SK-N-SH treated with all-trans-retinoic acid at 6 μM for 48 hours (cell line): ENCODE results near the gene FARP1.

Source experiments
- ATAC-seq: fragments of 200-7000 bp; cut with Tn5 transposase; 3 replicates; pipeline ENCODE4 v1.9.1; 2020; ENCODE audit warnings: mild to moderate bottlenecking, moderate library complexity
- ARNTL ChIP-seq: fragments of 450-650 bp; formaldehyde crosslinking; IDR thresholded peaks from 2 replicates; pipeline ENCODE4 v1.5.0; 2020; ENCODE audit warnings: low read depth, mild to moderate bottlenecking, moderate library complexity, borderline replicate concordance
- BACH2 ChIP-seq: fragments of 250-450 bp; sonication (Bioruptor Pico); IDR thresholded peaks from 2 replicates; pipeline ENCODE4 v1.9.0; 2021; ENCODE audit warnings: mild to moderate bottlenecking, borderline replicate concordance
- CSDC2 ChIP-seq: fragments of 250-450 bp; sonication (Bioruptor Pico); IDR thresholded peaks from 2 replicates; pipeline ENCODE4 v1.5.0; 2020; ENCODE audit warnings: mild to moderate bottlenecking, moderate library complexity
- GLIS3 ChIP-seq: fragments of 250-450 bp; sonication (Bioruptor Pico); IDR thresholded peaks from 2 replicates; pipeline ENCODE4 v1.5.0; 2020; ENCODE audit warnings: mild to moderate bottlenecking, moderate library complexity
- ISL1 ChIP-seq: fragments of 250-450 bp; sonication (Bioruptor Pico); IDR thresholded peaks from 2 replicates; pipeline ENCODE4 v2.1.2; 2022; ENCODE audit warnings: mild to moderate bottlenecking, moderate library complexity
- POU6F1 ChIP-seq: fragments of 250-450 bp; sonication (Bioruptor Pico); IDR thresholded peaks from 2 replicates; pipeline ENCODE4 v1.8.0; 2021; ENCODE audit warnings: low read depth, mild to moderate bottlenecking, moderate library complexity, borderline replicate concordance
- PPARA ChIP-seq: fragments of 250-450 bp; sonication (Bioruptor Pico); IDR thresholded peaks from 2 replicates; pipeline ENCODE4 v1.5.0; 2020; ENCODE audit warnings: mild to moderate bottlenecking, borderline replicate concordance
- RARB ChIP-seq: fragments of 250-450 bp; sonication (Bioruptor Pico); IDR thresholded peaks from 2 replicates; pipeline ENCODE4 v1.8.0; 2021; ENCODE audit warnings: mild to moderate bottlenecking, moderate library complexity
- SNAI2 ChIP-seq: fragments of 250-450 bp; sonication (Bioruptor Pico); IDR thresholded peaks from 2 replicates; pipeline ENCODE4 v1.5.0; 2020; ENCODE audit warnings: mild to moderate bottlenecking, moderate library complexity
- TCF4 ChIP-seq: fragments of 250-450 bp; sonication (Bioruptor Pico); IDR thresholded peaks from 2 replicates; pipeline ENCODE4 v1.8.0; 2021; ENCODE audit warnings: mild to moderate bottlenecking, moderate library complexity, borderline replicate concordance
- TOX ChIP-seq: fragments of 250-450 bp; sonication (Bioruptor Pico); IDR thresholded peaks from 2 replicates; pipeline ENCODE4 v1.8.0; 2021; ENCODE audit warnings: mild to moderate bottlenecking, moderate library complexity, borderline replicate concordance
- TSHZ2 ChIP-seq: fragments of 250-450 bp; sonication (Bioruptor Pico); IDR thresholded peaks from 2 replicates; pipeline ENCODE4 v1.5.0; 2020; ENCODE audit warnings: mild to moderate bottlenecking, moderate library complexity
- ZC3H10 ChIP-seq: fragments of 250-450 bp; sonication (Bioruptor Pico); IDR thresholded peaks from 2 replicates; pipeline ENCODE4 v1.5.1; 2021; ENCODE audit warnings: mild to moderate bottlenecking, moderate library complexity
- ZFP3 ChIP-seq: fragments of 250-450 bp; sonication (Bioruptor Pico); IDR thresholded peaks from 2 replicates; pipeline ENCODE4 v1.5.0; 2020; ENCODE audit warnings: mild to moderate bottlenecking, moderate library complexity
- ZNF565 ChIP-seq: fragments of 450-650 bp; formaldehyde crosslinking; conservative IDR thresholded peaks from 2 replicates; pipeline ENCODE4 v1.5.0; 2020; ENCODE audit warnings: low read depth, mild to moderate bottlenecking, moderate library complexity
- ZNF70 ChIP-seq: fragments of 450-650 bp; formaldehyde crosslinking; IDR thresholded peaks from 2 replicates; pipeline ENCODE4 v1.5.0; 2020; ENCODE audit warnings: mild to moderate bottlenecking, moderate library complexity
- ZNF8 ChIP-seq: fragments of 450-650 bp; formaldehyde crosslinking; IDR thresholded peaks from 2 replicates; pipeline ENCODE4 v1.5.0; 2020; ENCODE audit warnings: mild to moderate bottlenecking, moderate library complexity
- TF ChIP-seq, protein P1 (sequence below): fragments of 250-450 bp; sonication (Bioruptor Pico); IDR thresholded peaks from 2 replicates; pipeline ENCODE4 v1.5.1; 2020; ENCODE audit warnings: low read depth, mild to moderate bottlenecking, moderate library complexity
- TF ChIP-seq, protein P2 (sequence below): fragments of 250-450 bp; sonication (Bioruptor Pico); IDR thresholded peaks from 2 replicates; pipeline ENCODE4 v1.5.1; 2021; ENCODE audit warnings: mild to moderate bottlenecking, moderate library complexity

The FARP1 gene

GRCh38 chr13:98157188-98157587, 14.3 kb downstream of the FARP1 start:
- ATAC-seq = no peak

GRCh38 chr13:98157609-98158008, 14.7 kb downstream of the FARP1 start:
- TF ChIP-seq ZNF70 (CRISPR knock-in tag) (no peak), BACH2 (CRISPR knock-in tag) (no peak), SNAI2 (CRISPR knock-in tag) (no peak), CSDC2 (no peak), RARB (CRISPR knock-in tag) (no peak), ZC3H10 (no peak), ZFP3 (CRISPR knock-in tag) (no peak), ZNF8 (no peak), ARNTL (CRISPR knock-in tag) (no peak), PPARA (CRISPR knock-in tag) (no peak), POU6F1 (CRISPR knock-in tag) (no peak), TSHZ2 (CRISPR knock-in tag) (no peak), TOX (CRISPR knock-in tag) (no peak)
- TF ChIP-seq, protein P1, sequence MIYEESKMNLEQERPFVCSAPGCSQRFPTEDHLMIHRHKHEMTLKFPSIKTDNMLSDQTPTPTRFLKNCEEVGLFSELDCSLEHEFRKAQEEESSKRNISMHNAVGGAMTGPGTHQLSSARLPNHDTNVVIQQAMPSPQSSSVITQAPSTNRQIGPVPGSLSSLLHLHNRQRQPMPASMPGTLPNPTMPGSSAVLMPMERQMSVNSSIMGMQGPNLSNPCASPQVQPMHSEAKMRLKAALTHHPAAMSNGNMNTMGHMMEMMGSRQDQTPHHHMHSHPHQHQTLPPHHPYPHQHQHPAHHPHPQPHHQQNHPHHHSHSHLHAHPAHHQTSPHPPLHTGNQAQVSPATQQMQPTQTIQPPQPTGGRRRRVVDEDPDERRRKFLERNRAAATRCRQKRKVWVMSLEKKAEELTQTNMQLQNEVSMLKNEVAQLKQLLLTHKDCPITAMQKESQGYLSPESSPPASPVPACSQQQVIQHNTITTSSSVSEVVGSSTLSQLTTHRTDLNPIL (CRISPR knock-in tag) = no peak
- TF ChIP-seq, protein P2, sequence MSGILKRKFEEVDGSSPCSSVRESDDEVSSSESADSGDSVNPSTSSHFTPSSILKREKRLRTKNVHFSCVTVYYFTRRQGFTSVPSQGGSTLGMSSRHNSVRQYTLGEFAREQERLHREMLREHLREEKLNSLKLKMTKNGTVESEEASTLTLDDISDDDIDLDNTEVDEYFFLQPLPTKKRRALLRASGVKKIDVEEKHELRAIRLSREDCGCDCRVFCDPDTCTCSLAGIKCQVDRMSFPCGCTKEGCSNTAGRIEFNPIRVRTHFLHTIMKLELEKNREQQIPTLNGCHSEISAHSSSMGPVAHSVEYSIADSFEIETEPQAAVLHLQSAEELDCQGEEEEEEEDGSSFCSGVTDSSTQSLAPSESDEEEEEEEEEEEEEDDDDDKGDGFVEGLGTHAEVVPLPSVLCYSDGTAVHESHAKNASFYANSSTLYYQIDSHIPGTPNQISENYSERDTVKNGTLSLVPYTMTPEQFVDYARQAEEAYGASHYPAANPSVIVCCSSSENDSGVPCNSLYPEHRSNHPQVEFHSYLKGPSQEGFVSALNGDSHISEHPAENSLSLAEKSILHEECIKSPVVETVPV (CRISPR knock-in tag) = no peak
- no peak for ATAC-seq

More at GRCh38 chr13:98157188-98157587, 14.3 kb downstream of the FARP1 start:
- no peak for TF ChIP-seq TOX (CRISPR knock-in tag)
- no peak for TF ChIP-seq SNAI2 (CRISPR knock-in tag)
- no peak for TF ChIP-seq ZNF565 (CRISPR knock-in tag)
- no peak for TF ChIP-seq ISL1 (CRISPR knock-in tag)
- no peak for TF ChIP-seq CSDC2
- no peak for TF ChIP-seq BACH2 (CRISPR knock-in tag)
- TF ChIP-seq ZNF8 = no peak
- no peak for TF ChIP-seq TCF4 (CRISPR knock-in tag)

DNA sequence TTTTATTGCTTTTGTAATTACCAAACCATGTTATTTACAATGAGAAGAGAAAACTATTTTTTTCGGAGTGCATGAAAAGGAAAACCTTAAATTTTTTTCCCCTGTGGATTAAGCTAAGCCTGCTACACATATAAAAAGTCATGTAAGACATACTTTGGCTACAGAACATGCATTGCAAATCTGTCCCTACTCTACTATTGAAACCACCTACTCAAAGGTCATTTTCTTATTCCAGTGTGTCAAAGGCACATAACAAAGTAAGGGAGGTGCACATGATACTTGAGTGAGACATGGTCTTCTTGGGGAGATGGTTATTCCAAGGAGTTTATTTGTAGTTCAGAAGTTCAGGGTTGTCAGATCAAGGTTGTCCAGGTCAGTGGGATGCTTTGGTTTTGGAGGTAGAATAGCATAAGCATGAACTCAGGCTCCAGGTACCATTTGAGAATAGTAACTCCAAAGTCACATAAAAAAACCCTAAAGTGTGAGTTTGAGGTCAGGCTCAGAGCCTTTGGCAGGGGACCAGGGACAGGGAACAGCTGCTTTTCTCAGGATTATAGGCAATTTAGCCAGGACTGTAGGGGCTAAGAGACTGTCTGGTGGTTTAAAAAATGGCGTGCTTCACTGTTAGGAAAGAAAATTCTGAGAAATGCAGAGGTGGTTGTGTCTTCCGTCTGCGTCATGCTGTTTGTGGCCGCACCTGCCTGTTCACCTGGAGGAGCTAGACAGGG, 15.4 kb downstream of the FARP1 start:
- TF ChIP-seq, protein P1 (CRISPR knock-in tag) = no peak
- no peak for TF ChIP-seq GLIS3 (CRISPR knock-in tag)
- no peak for TF ChIP-seq POU6F1 (CRISPR knock-in tag)
- ATAC-seq = no peak
